ENCODE measurements around the gene OLFM3. TPM values are rescaled to one million over a fixed set of nuclear protein-coding genes. Genes with fewer than 3 reads are reported as not detected.

OLFM3 gene
- total RNA-seq, 4 donors from 2014 or later, result 0.23 to 1.2 (median 0.34) TPM

DNA sequence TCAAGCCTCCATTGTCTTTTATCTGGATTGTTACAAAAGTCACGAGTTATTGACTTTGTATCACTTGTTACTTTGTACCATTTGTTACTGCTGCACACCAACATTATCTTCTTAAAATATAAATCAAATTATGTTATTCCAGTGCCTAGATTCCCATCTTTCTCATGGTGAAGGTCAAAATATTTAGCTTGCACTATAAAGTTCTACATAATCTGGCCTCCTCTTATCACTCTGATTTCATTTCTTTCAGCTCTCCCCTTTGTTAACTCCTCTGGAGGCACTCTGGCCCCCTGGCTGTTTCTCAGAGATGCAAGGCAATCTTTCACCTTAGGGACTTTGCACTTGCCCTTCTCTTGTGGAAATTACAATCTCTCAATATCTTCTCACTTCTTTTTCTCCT, 143.8 kb downstream of the OLFM3 start:
- no peaks in the 10 kb centered on the region for H3K36me3 ChIP-seq
- 74% methylated on average over 1 of the region's 1 CpG for WGBS
- TF ChIP-seq POLR2AphosphoS5 (IDR thresholded peaks at IDR 0.05) (no peak), EP300 (IDR thresholded peaks at IDR 0.05) (no peak)
- TF ChIP-seq, protein P1, sequence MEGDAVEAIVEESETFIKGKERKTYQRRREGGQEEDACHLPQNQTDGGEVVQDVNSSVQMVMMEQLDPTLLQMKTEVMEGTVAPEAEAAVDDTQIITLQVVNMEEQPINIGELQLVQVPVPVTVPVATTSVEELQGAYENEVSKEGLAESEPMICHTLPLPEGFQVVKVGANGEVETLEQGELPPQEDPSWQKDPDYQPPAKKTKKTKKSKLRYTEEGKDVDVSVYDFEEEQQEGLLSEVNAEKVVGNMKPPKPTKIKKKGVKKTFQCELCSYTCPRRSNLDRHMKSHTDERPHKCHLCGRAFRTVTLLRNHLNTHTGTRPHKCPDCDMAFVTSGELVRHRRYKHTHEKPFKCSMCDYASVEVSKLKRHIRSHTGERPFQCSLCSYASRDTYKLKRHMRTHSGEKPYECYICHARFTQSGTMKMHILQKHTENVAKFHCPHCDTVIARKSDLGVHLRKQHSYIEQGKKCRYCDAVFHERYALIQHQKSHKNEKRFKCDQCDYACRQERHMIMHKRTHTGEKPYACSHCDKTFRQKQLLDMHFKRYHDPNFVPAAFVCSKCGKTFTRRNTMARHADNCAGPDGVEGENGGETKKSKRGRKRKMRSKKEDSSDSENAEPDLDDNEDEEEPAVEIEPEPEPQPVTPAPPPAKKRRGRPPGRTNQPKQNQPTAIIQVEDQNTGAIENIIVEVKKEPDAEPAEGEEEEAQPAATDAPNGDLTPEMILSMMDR (IDR thresholded peaks at IDR 0.05), result no peak
- H3K4me3 ChIP-seq, result no peak overlapping the region
- intact Hi-C loops (cut with DNase I), result no loop called here
- DNase-seq (ENCODE audit: extremely low spot score), result no peak
- no peaks in the 10 kb centered on the region for H3K9me3 ChIP-seq
- peaks cover 0 to 4% (median 0%) of the 10 kb centered on the region in 4 donors for H3K27me3 ChIP-seq
- no peak overlapping the region for H3K27ac ChIP-seq (replicated peaks in 1 of 4)
- no peaks in the 10 kb centered on the region for H3K4me1 ChIP-seq

DNA sequence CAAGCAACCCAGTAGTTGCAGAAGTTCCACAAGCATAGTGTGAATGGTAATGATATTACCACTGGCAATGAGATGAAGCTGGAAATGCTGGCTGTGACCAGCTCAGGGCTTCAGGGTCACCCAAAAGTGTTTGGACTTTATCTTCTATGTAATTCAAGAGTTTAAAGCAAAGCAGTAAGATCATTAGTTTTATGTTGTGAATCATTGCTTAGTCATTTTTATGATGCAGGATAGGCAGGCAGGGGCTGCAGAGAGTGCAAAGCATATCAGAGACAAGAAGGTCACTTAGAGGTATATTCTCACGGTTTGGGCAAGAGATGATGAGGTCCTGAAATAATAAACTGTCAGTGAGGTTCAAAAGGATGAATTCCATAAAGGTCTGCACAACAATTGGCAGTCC, 147.4 kb downstream of the OLFM3 start:
- TF ChIP-seq, protein P1 (IDR thresholded peaks at IDR 0.05), result no peak
- no peak for TF ChIP-seq POLR2A (IDR thresholded peaks at IDR 0.05; ENCODE audit: low read depth)
- TF ChIP-seq EP300 (IDR thresholded peaks at IDR 0.05), result no peak
- no peak for TF ChIP-seq POLR2AphosphoS5 (IDR thresholded peaks at IDR 0.05)
- 41% methylated on average over 1 of the region's 1 CpG for WGBS
- DNase-seq (ENCODE audit: extremely low spot score), result no peak
- Histone ChIP-seq H3K36me3 (no peaks in the 10 kb centered on the region), H3K27ac (replicated peaks in 1 of 4) (no peak overlapping the region), H3K4me3 (no peak overlapping the region), H3K27me3 (peaks cover 0 to 14% (median 0%) of the 10 kb centered on the region in 4 donors), H3K9me3 (no peaks in the 10 kb centered on the region), H3K4me1 (no peaks in the 10 kb centered on the region)
- intact Hi-C loops (cut with DNase I), result no loop called here

GRCh38 chr1:101847626-101848025, 149.1 kb downstream of the OLFM3 start:
- Histone ChIP-seq H3K4me1 (no peaks in the 10 kb centered on the region), H3K36me3 (no peaks in the 10 kb centered on the region), H3K27me3 (peaks cover 0 to 14% (median 0%) of the 10 kb centered on the region in 4 donors), H3K4me3 (no peak overlapping the region), H3K9me3 (no peaks in the 10 kb centered on the region), H3K27ac (replicated peaks in 1 of 4) (no peak overlapping the region)
- intact Hi-C loops (cut with DNase I), result no loop called here
- TF ChIP-seq, protein P1 (IDR thresholded peaks at IDR 0.05), result no peak
- TF ChIP-seq POLR2A (IDR thresholded peaks at IDR 0.05; ENCODE audit: low read depth), result no peak
- TF ChIP-seq EP300 (IDR thresholded peaks at IDR 0.05), result no peak
- TF ChIP-seq POLR2AphosphoS5 (IDR thresholded peaks at IDR 0.05), result no peak
- 62% methylated on average over 3 of the region's 3 CpGs for WGBS
- DNase-seq (ENCODE audit: extremely low spot score), result no peak

- Histone ChIP-seq H3K9me3 (no peaks in the 10 kb centered on the region), H3K36me3 (no peaks in the 10 kb centered on the region), H3K4me1 (no peaks in the 10 kb centered on the region), H3K4me3 (no peak overlapping the region), H3K27me3 (peaks cover 0 to 14% (median 0%) of the 10 kb centered on the region in 4 donors), H3K27ac (replicated peaks in 1 of 4) (no peak overlapping the region)
- TF ChIP-seq POLR2A (IDR thresholded peaks at IDR 0.05; ENCODE audit: low read depth) (no peak), EP300 (IDR thresholded peaks at IDR 0.05) (no peak), POLR2AphosphoS5 (IDR thresholded peaks at IDR 0.05) (no peak)
- TF ChIP-seq, protein P1 (IDR thresholded peaks at IDR 0.05), result no peak
- WGBS, result 22% methylated on average over 11 of the region's 13 CpGs
- intact Hi-C loops (cut with DNase I), result no loop called here
- no peak for DNase-seq (ENCODE audit: extremely low spot score)
These were observed 149.9 kb downstream of the OLFM3 start for GRCh38 chr1:101846820-101847219.

DNA sequence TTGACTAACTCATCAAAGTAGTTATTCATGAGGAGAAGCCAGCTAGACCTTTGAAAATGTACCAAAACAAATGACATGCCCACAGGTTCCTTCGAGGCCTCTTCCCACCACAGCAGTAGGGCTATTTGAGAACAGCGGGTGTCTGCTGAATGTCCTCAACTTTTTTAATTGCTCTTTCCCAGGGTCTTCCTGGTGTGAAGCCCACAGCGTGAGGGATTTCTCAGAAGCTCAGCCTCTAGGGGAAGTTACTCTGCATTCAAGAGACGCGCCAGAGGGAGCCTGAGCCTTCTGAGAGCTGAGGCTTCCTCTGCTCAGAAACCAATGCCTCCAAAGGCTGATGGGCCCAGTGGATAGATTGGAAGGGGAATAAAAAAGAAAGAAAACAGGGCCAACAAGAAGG, 153.6 kb downstream of the OLFM3 start:
- H3K4me3 ChIP-seq, result no peak overlapping the region

More for the DNA sequence above, 153.6 kb downstream of the OLFM3 start:
- intact Hi-C loops (cut with DNase I), result no loop called here
- no peak for TF ChIP-seq POLR2AphosphoS5 (IDR thresholded peaks at IDR 0.05)
- no peak for TF ChIP-seq POLR2A (IDR thresholded peaks at IDR 0.05; ENCODE audit: low read depth)
- no peak for TF ChIP-seq EP300 (IDR thresholded peaks at IDR 0.05)
- TF ChIP-seq, protein P1 (IDR thresholded peaks at IDR 0.05), result no peak
- DNase-seq (ENCODE audit: extremely low spot score), result no peak
- no peaks in the 10 kb centered on the region for H3K4me1 ChIP-seq
- no peaks in the 10 kb centered on the region for H3K36me3 ChIP-seq
- no peak overlapping the region for H3K27ac ChIP-seq (replicated peaks in 1 of 4)
- peaks cover 0 to 10% (median 0%) of the 10 kb centered on the region in 4 donors for H3K27me3 ChIP-seq
- 49% methylated on average over 5 of the region's 5 CpGs for WGBS
- no peaks in the 10 kb centered on the region for H3K9me3 ChIP-seq

All from esophagus muscularis mucosa (tissue), 4 donors.